ENCODE results near the gene BAD.

Gene BAD

GRCh38 chr11:64284048-64284961 is at the start of gene BAD:
Gene BAD, minus strand, starts transcription at chr11:64284665. Its CDS starts 297 bp downstream, at chr11:64284368.
- TF ChIP-seq CTCF (conservative IDR thresholded peaks at IDR 0.05) (no peak), ZFX (IDR thresholded peaks at IDR 0.05) (peak; percentile 63; the same call in 1 of the 2 replicates)

GRCh38 chr11:64333556-64333955 is 49.1 kb upstream of the BAD start:
- H3K27ac ChIP-seq: no peak overlapping the region
- TF ChIP-seq ZFX (IDR thresholded peaks at IDR 0.05) (no peak), CTCF (conservative IDR thresholded peaks at IDR 0.05) (no peak)

More at GRCh38 chr11:64284048-64284961, at the start of gene BAD:
- peak within 1 kb of the TSS; percentile 87 for H3K27ac ChIP-seq

- no peak for TF ChIP-seq ZFX (IDR thresholded peaks at IDR 0.05)
- TF ChIP-seq CTCF (conservative IDR thresholded peaks at IDR 0.05): no peak; the same call in 1 of the 2 replicates
- H3K27ac ChIP-seq: peak overlapping the region; percentile 13
These were observed 47.3 kb upstream of the BAD start for GRCh38 chr11:64331569-64332371.

- TF ChIP-seq ZFX (IDR thresholded peaks at IDR 0.05) (no peak), CTCF (conservative IDR thresholded peaks at IDR 0.05) (no peak)
- H3K27ac ChIP-seq: peak overlapping the region; percentile 13
These were observed 46.4 kb upstream of the BAD start for GRCh38 chr11:64330888-64331287.

- H3K27ac ChIP-seq: peak overlapping the region; percentile 73; the same call in 1 of the 2 replicates
- TF ChIP-seq ZFX (IDR thresholded peaks at IDR 0.05) (no peak), CTCF (conservative IDR thresholded peaks at IDR 0.05) (no peak)
These were observed 43.5 kb upstream of the BAD start for GRCh38 chr11:64327993-64328392.

- no peak overlapping the region for H3K27ac ChIP-seq
- no peak for TF ChIP-seq CTCF (conservative IDR thresholded peaks at IDR 0.05)
- no peak for TF ChIP-seq ZFX (IDR thresholded peaks at IDR 0.05)
These were observed 42.9 kb upstream of the BAD start for GRCh38 chr11:64327375-64327774.
